ENCODE results near the gene NCKAP5.

Gene NCKAP5

DNA sequence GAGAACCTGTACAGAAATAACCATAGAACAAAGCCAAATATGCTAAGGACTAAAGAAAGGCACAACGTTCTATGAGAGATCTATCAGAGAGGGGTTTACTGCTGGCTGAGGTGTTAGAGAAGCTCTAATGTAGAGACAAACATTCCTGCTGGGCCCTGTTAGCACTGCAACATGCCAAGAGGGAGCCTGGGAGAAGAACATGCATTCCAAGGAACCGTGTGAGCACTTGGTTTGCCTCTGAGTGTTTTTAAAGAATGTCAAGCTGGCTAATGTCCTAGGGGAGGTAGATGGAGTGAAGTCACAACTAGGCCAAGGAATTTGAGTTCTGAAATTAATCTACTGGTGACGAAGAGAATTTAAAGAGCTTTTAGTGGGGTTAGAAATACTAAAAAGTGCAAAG lies 514.0 kb downstream of the NCKAP5 start:
- Histone ChIP-seq H3K27me3 (ENCODE audit: insufficient read depth, poor library complexity, severe bottlenecking) (no peaks in the 10 kb centered on the region), H3K4me3 (ENCODE audit: severe bottlenecking) (no peak overlapping the region), H3K9me3 (ENCODE audit: severe bottlenecking) (no peaks in the 10 kb centered on the region), H3K4me1 (ENCODE audit: insufficient read depth, poor library complexity, severe bottlenecking) (no peaks in the 10 kb centered on the region), H3K36me3 (ENCODE audit: low read depth) (no peaks in the 10 kb centered on the region), H3K27ac (ENCODE audit: poor library complexity, severe bottlenecking) (no peak overlapping the region)
- DNase-seq (ENCODE audit: low spot score) (no peak), ATAC-seq (ENCODE audit: low read depth) (no peak)
- TF ChIP-seq, protein P1, sequence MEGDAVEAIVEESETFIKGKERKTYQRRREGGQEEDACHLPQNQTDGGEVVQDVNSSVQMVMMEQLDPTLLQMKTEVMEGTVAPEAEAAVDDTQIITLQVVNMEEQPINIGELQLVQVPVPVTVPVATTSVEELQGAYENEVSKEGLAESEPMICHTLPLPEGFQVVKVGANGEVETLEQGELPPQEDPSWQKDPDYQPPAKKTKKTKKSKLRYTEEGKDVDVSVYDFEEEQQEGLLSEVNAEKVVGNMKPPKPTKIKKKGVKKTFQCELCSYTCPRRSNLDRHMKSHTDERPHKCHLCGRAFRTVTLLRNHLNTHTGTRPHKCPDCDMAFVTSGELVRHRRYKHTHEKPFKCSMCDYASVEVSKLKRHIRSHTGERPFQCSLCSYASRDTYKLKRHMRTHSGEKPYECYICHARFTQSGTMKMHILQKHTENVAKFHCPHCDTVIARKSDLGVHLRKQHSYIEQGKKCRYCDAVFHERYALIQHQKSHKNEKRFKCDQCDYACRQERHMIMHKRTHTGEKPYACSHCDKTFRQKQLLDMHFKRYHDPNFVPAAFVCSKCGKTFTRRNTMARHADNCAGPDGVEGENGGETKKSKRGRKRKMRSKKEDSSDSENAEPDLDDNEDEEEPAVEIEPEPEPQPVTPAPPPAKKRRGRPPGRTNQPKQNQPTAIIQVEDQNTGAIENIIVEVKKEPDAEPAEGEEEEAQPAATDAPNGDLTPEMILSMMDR (IDR thresholded peaks at IDR 0.05; ENCODE audit: poor library complexity, severe bottlenecking) = no peak

DNA sequence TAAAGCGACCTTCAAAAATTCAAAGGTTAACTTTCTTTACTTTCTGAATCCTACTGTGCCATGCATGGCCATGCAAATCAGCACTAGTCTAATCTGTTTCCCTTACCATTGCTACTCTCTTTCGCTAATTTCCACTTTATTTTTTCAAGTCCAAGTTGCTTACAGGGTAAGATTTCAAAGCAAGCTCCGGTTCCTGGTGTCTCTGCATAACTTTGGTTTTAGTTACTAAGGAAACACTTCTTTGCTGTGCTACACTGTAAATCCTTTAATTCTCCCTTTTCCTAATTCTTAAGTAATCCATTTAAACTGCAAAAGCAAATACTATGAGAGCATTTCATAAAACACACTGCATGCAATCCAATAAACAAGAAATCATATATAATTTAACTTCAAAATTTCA lies 514.7 kb downstream of the NCKAP5 start:
- no peaks in the 10 kb centered on the region for H3K36me3 ChIP-seq (ENCODE audit: low read depth)
- H3K27me3 ChIP-seq (ENCODE audit: insufficient read depth, poor library complexity, severe bottlenecking) = no peaks in the 10 kb centered on the region
- no peak overlapping the region for H3K27ac ChIP-seq (ENCODE audit: poor library complexity, severe bottlenecking)
- no peak overlapping the region for H3K4me3 ChIP-seq (ENCODE audit: severe bottlenecking)
- TF ChIP-seq, protein P1 (IDR thresholded peaks at IDR 0.05; ENCODE audit: poor library complexity, severe bottlenecking) = no peak
- ATAC-seq (ENCODE audit: low read depth) = no peak
- H3K9me3 ChIP-seq (ENCODE audit: severe bottlenecking) = no peaks in the 10 kb centered on the region
- H3K4me1 ChIP-seq (ENCODE audit: insufficient read depth, poor library complexity, severe bottlenecking) = no peaks in the 10 kb centered on the region
- no peak for DNase-seq (ENCODE audit: low spot score)

DNA sequence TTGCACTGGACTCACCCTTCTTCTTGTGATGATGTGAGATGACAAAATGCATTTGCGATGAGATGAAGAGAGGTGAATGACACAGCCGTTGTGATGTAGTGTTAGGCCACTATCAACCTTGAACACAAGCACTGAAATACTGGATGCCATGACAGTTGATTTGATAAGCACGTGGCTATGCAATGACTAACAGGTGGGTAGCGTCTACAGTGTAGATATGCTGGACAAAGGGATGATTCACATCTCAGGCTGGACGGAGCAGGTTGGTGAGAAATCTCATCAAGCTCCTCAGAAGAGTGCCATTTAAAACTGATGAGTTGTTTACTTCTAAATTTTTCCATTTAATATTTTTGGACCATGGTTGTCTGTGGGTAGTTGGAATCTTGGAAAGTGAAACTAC lies 522.5 kb downstream of the NCKAP5 start:
- Histone ChIP-seq H3K27ac (ENCODE audit: poor library complexity, severe bottlenecking) (no peak overlapping the region), H3K4me3 (ENCODE audit: severe bottlenecking) (no peak overlapping the region), H3K9me3 (ENCODE audit: severe bottlenecking) (no peaks in the 10 kb centered on the region), H3K27me3 (ENCODE audit: insufficient read depth, poor library complexity, severe bottlenecking) (no peaks in the 10 kb centered on the region), H3K36me3 (ENCODE audit: low read depth) (no peaks in the 10 kb centered on the region), H3K4me1 (ENCODE audit: insufficient read depth, poor library complexity, severe bottlenecking) (no peaks in the 10 kb centered on the region)
- TF ChIP-seq, protein P1 (IDR thresholded peaks at IDR 0.05; ENCODE audit: poor library complexity, severe bottlenecking) = no peak
- DNase-seq (ENCODE audit: low spot score) (no peak), ATAC-seq (ENCODE audit: low read depth) (no peak)

DNA sequence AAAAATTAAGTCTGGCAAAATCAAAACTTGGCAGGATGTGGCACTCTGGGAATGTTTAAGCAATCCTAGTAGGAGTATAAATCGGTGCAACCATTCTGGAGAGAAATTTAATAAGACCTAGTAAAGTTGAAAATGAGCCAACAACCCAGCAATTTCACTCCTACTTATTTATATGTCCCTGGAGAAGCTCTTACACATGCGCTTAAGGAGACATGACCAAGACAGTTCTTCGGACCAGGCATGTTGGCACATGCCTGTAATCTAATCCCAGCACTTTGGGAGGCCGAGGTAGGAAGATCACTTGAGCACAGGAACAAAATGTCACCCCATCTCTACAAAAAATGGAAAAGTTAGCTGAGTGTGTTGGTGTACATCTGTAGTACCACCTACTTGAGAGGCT lies 523.7 kb downstream of the NCKAP5 start:
- H3K36me3 ChIP-seq (ENCODE audit: low read depth) = no peaks in the 10 kb centered on the region
- H3K27me3 ChIP-seq (ENCODE audit: insufficient read depth, poor library complexity, severe bottlenecking) = no peaks in the 10 kb centered on the region
- TF ChIP-seq, protein P1 (IDR thresholded peaks at IDR 0.05; ENCODE audit: poor library complexity, severe bottlenecking) = no peak
- DNase-seq (ENCODE audit: low spot score) (no peak), ATAC-seq (ENCODE audit: low read depth) (no peak)
- no peak overlapping the region for H3K27ac ChIP-seq (ENCODE audit: poor library complexity, severe bottlenecking)
- no peaks in the 10 kb centered on the region for H3K9me3 ChIP-seq (ENCODE audit: severe bottlenecking)
- no peak overlapping the region for H3K4me3 ChIP-seq (ENCODE audit: severe bottlenecking)
- H3K4me1 ChIP-seq (ENCODE audit: insufficient read depth, poor library complexity, severe bottlenecking) = no peaks in the 10 kb centered on the region

DNA sequence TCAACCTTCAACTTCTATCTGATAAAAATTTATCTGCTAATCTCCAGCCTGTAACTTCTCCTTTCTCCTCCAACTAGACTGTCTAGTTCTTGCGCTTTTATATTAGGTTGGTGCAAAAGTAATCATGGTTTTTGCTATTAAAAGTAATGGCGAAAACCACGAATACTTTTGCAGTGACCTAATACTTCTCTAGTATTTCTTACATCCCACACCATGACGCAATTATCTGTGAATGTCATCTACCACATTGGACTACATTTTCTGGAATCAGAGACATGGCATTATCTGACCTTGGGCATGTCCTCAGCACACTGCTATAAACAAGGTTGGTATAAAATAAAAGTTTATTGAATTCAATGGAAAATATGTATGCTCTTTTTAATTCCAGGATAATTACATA lies 528.1 kb downstream of the NCKAP5 start:
- TF ChIP-seq, protein P1 (IDR thresholded peaks at IDR 0.05; ENCODE audit: poor library complexity, severe bottlenecking) = no peak
- no peaks in the 10 kb centered on the region for H3K4me1 ChIP-seq (ENCODE audit: insufficient read depth, poor library complexity, severe bottlenecking)
- H3K36me3 ChIP-seq (ENCODE audit: low read depth) = no peaks in the 10 kb centered on the region
- H3K4me3 ChIP-seq (ENCODE audit: severe bottlenecking) = no peak overlapping the region
- no peak for DNase-seq (ENCODE audit: low spot score)
- no peaks in the 10 kb centered on the region for H3K27me3 ChIP-seq (ENCODE audit: insufficient read depth, poor library complexity, severe bottlenecking)
- H3K9me3 ChIP-seq (ENCODE audit: severe bottlenecking) = no peaks in the 10 kb centered on the region
- H3K27ac ChIP-seq (ENCODE audit: poor library complexity, severe bottlenecking) = no peak overlapping the region
- ATAC-seq (ENCODE audit: low read depth) = no peak

All from RWPE2 (cell line).